MM.1S (cell line): ENCODE measurements around the gene HSP90AA1.
"Not testable (repeated sequence)": the region's sequence is repeated elsewhere in the genome, so short reads cannot be mapped to it uniquely, and the experiment has no call there.

Experiments used
- DNase-seq: peaks from one replicate; pipeline ENCODE4 v3.0.0-alpha.2; 2015
- H2AFZ ChIP-seq: fragments of 300-600 bp; sonication (generic); 2 replicates; pipeline ENCODE4 v1.6.0; 2016; ENCODE audit warnings: antibody characterized with exemption, low read length
- H3F3A ChIP-seq: fragments of 300-600 bp; sonication (generic); 2 replicates; pipeline ENCODE4 v1.6.1; 2016; ENCODE audit warnings: mild to moderate bottlenecking, antibody characterized with exemption, low read length, moderate library complexity, mixed read lengths; ENCODE audit not compliant: insufficient read depth
- H3K27ac ChIP-seq: fragments of 300-600 bp; sonication (generic); 2 replicates; pipeline ENCODE4 v1.5.1; 2016; ENCODE audit warnings: mild to moderate bottlenecking, low read length
- H3K27me3 ChIP-seq: fragments of 300-600 bp; sonication (generic); replicated peaks from 2 replicates; pipeline ENCODE4 v1.6.0; 2016; ENCODE audit warnings: low read length; ENCODE audit not compliant: insufficient read depth
- H3K36me3 ChIP-seq: fragments of 300-600 bp; sonication (generic); replicated peaks from 2 replicates; pipeline ENCODE4 v1.6.1; 2016; ENCODE audit warnings: mild to moderate bottlenecking, low read length, mixed read lengths; ENCODE audit not compliant: insufficient read depth
- H3K4me1 ChIP-seq: fragments of 300-600 bp; sonication (generic); 2 replicates; pipeline ENCODE4 v1.6.1; 2016; ENCODE audit warnings: low read length, mixed read lengths
- H3K4me2 ChIP-seq: fragments of 300-600 bp; sonication (generic); 2 replicates; pipeline ENCODE4 v1.6.0; 2016; ENCODE audit warnings: low read depth, low read length
- H3K4me3 ChIP-seq: fragments of 300-600 bp; sonication (generic); 2 replicates; pipeline ENCODE4 v1.5.1; 2016; ENCODE audit warnings: low read length, mixed read lengths
- H3K79me2 ChIP-seq: fragments of 300-600 bp; sonication (generic); 2 replicates; pipeline ENCODE4 v1.6.1; 2016; ENCODE audit warnings: mixed run types, low read length, mixed read lengths
- H3K9ac ChIP-seq: fragments of 300-600 bp; sonication (generic); 2 replicates; pipeline ENCODE4 v1.6.1; 2016; ENCODE audit warnings: low read length, mixed read lengths
- H3K9me2 ChIP-seq: fragments of 300-600 bp; sonication (generic); replicated peaks from 2 replicates; pipeline ENCODE4 v1.6.1; 2016; ENCODE audit warnings: mild to moderate bottlenecking, low read length, mixed read lengths; ENCODE audit not compliant: insufficient read depth
- H3K9me3 ChIP-seq: fragments of 300-600 bp; sonication (generic); replicated peaks from 2 replicates; pipeline ENCODE4 v1.6.1; 2016; ENCODE audit warnings: mild to moderate bottlenecking, low read length, mixed read lengths; ENCODE audit not compliant: insufficient read depth
- H4K20me1 ChIP-seq: fragments of 300-600 bp; sonication (generic); 2 replicates; pipeline ENCODE4 v1.6.1; 2016; ENCODE audit warnings: mild to moderate bottlenecking, low read length, moderate library complexity, mixed read lengths; ENCODE audit not compliant: insufficient read depth
- EZH2 ChIP-seq: fragments of 300-600 bp; sonication (generic); optimal IDR thresholded peaks from 2 replicates; pipeline ENCODE3; 2017; ENCODE audit warnings: low read depth, mild to moderate bottlenecking, antibody characterized with exemption, low read length, mixed read lengths
- EZH2phosphoT487 ChIP-seq: fragments of 300-600 bp; sonication (generic); IDR thresholded peaks from 2 replicates; pipeline ENCODE4 v1.6.1; 2018; ENCODE audit warnings: antibody characterized with exemption, low read length
- TF ChIP-seq, protein P1 (sequence below): fragments of 300-600 bp; sonication (generic); IDR thresholded peaks from 2 replicates; pipeline ENCODE4 v1.5.1; 2016; ENCODE audit warnings: antibody characterized with exemption, low read length, mixed read lengths

Gene HSP90AA1

GRCh38 chr14:102074415-102074964 lies 12.4 kb downstream of the HSP90AA1 start:
- no peaks in the 10 kb centered on the region for H3K9me2 ChIP-seq
- no peak for DNase-seq
- TF ChIP-seq EZH2 (no peak), EZH2phosphoT487 (no peak)
- TF ChIP-seq, protein P1, sequence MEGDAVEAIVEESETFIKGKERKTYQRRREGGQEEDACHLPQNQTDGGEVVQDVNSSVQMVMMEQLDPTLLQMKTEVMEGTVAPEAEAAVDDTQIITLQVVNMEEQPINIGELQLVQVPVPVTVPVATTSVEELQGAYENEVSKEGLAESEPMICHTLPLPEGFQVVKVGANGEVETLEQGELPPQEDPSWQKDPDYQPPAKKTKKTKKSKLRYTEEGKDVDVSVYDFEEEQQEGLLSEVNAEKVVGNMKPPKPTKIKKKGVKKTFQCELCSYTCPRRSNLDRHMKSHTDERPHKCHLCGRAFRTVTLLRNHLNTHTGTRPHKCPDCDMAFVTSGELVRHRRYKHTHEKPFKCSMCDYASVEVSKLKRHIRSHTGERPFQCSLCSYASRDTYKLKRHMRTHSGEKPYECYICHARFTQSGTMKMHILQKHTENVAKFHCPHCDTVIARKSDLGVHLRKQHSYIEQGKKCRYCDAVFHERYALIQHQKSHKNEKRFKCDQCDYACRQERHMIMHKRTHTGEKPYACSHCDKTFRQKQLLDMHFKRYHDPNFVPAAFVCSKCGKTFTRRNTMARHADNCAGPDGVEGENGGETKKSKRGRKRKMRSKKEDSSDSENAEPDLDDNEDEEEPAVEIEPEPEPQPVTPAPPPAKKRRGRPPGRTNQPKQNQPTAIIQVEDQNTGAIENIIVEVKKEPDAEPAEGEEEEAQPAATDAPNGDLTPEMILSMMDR = no peak

GRCh38 chr14:102071283-102071998 lies 15.4 kb downstream of the HSP90AA1 start:
- Histone ChIP-seq H4K20me1 (no peaks in the 10 kb centered on the region), H3K9ac (no peak overlapping the region), H3K27me3 (no peaks in the 10 kb centered on the region), H3K36me3 (no peaks in the 10 kb centered on the region), H3K79me2 (no peaks in the 10 kb centered on the region), H2AFZ (no peak overlapping the region), H3K4me3 (no peak overlapping the region), H3K27ac (no peak overlapping the region), H3K4me2 (no peak overlapping the region), H3K9me3 (no peaks in the 10 kb centered on the region), H3K4me1 (no peaks in the 10 kb centered on the region), H3K9me2 (no peaks in the 10 kb centered on the region), H3F3A (no peaks in the 10 kb centered on the region)
- DNase-seq = no peak
- TF ChIP-seq, protein P1 = no peak
- TF ChIP-seq EZH2 (no peak), EZH2phosphoT487 (no peak)

More at GRCh38 chr14:102074415-102074964, 12.4 kb downstream of the HSP90AA1 start:
- no peak overlapping the region for H3K4me3 ChIP-seq
- H3K79me2 ChIP-seq = no peaks in the 10 kb centered on the region
- H3K4me2 ChIP-seq = no peak overlapping the region
- no peaks in the 10 kb centered on the region for H3K36me3 ChIP-seq
- H3K4me1 ChIP-seq = no peaks in the 10 kb centered on the region
- H3K9ac ChIP-seq = no peak overlapping the region
- no peaks in the 10 kb centered on the region for H3K9me3 ChIP-seq
- H2AFZ ChIP-seq = no peak overlapping the region
- H3K27ac ChIP-seq = no peak overlapping the region
- no peaks in the 10 kb centered on the region for H3K27me3 ChIP-seq
- no peaks in the 10 kb centered on the region for H4K20me1 ChIP-seq
- H3F3A ChIP-seq = no peaks in the 10 kb centered on the region

GRCh38 chr14:102066041-102066451 lies 20.8 kb downstream of the HSP90AA1 start:
- Histone ChIP-seq H3K9ac (no peak overlapping the region), H3K27ac (no peak overlapping the region), H3K4me1 (no peaks in the 10 kb centered on the region), H3K4me2 (no peak overlapping the region), H3K4me3 (no peak overlapping the region), H2AFZ (no peak overlapping the region), H3K36me3 (no peaks in the 10 kb centered on the region), H3F3A (no peaks in the 10 kb centered on the region), H3K79me2 (no peaks in the 10 kb centered on the region), H3K9me3 (no peaks in the 10 kb centered on the region), H4K20me1 (no peaks in the 10 kb centered on the region), H3K27me3 (no peaks in the 10 kb centered on the region), H3K9me2 (no peaks in the 10 kb centered on the region)
- DNase-seq = no peak
- TF ChIP-seq, protein P1 = no peak
- TF ChIP-seq EZH2phosphoT487 (no peak), EZH2 (no peak)

DNA sequence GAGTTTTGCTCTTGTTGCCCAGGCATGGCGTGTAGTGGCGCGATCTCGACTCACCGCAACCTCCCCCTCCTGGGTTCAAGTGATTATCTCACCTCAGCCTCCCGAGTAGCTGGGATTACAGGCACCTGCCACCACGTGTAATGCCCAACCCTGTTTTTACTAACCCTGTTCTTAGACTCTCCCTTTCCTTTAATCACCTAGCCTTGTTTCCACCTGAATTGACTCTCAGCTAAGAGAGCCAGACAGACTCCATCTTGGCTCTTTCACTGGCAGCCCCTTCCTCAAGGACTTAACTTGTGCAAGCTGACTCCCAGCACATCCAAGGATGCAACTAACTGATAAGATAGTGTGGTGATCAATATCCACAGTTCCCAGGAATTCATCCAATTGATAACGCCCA lies 22.3 kb downstream of the HSP90AA1 start:
- H3K79me2 ChIP-seq, H3K9ac ChIP-seq, H3K4me1 ChIP-seq, DNase-seq, H4K20me1 ChIP-seq, H3K36me3 ChIP-seq, H3K4me2 ChIP-seq, H2AFZ ChIP-seq, H3K4me3 ChIP-seq, H3K27ac ChIP-seq, H3K9me3 ChIP-seq, H3F3A ChIP-seq, H3K27me3 ChIP-seq, H3K9me2 ChIP-seq: not testable (repeated sequence)
